ENCODE results near the gene ARPC1A. TPM values are rescaled to one million over a fixed set of nuclear protein-coding genes. Genes with fewer than 3 reads are reported as not detected.
"Not testable (repeated sequence)": the region's sequence is repeated elsewhere in the genome, so short reads cannot be mapped to it uniquely, and the experiment has no call there.

The ARPC1A gene
- total RNA-seq, 1 donor from 2014 or later, result 198 TPM

DNA sequence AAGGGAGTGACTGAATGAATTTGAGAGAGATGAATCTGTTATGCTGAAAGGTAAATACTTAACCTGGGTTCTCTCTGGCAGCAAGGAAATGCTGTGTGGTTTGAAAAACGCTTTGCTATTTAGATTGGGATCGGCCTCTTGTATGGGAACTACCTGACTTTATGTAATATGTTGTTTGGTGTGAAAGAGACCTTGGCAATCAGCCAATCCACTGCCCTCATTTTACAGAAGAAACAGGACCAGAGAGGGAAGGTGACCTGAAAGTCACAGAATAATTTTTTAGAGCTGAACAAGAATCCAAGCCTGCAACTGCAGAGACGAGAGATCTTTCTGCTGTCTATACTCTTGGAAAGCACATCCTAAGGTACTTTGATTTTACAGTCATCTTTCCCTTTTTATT lies 84.1 kb downstream of the ARPC1A start:
- H3K27me3 Mint-ChIP-seq (ENCODE audit: low read depth, unreplicated experiment), result no peaks in the 10 kb centered on the region
- H3K9me3 Mint-ChIP-seq (ENCODE audit: unreplicated experiment), result no peaks in the 10 kb centered on the region
- Histone ChIP-seq H3K4me2 (ENCODE audit: low read length) (peak overlapping the region; percentile 87), H3K9me3 (ENCODE audit: insufficient read depth, low read depth, low read length) (no peaks in the 10 kb centered on the region), H2AFZ (ENCODE audit: low read depth, low read length) (no peak overlapping the region), H4K20me1 (ENCODE audit: insufficient read depth, low read length) (peaks cover 66% of the 10 kb centered on the region), H3K36me3 (ENCODE audit: insufficient read depth, low read length) (peaks cover 29% of the 10 kb centered on the region), H3K27me3 (ENCODE audit: insufficient read depth, low read length) (no peaks in the 10 kb centered on the region), H3K79me2 (ENCODE audit: insufficient read depth, low read length) (peaks cover 82% of the 10 kb centered on the region), H3K4me3 (ENCODE audit: insufficient read depth, low read depth, low read length) (peak overlapping the region; percentile 98), H3K4me1 (ENCODE audit: insufficient read depth, low read length) (peaks cover 10% of the 10 kb centered on the region), H3K9ac (ENCODE audit: low read length) (peak overlapping the region; percentile 99), H3K27ac (ENCODE audit: low read depth, low read length) (peak overlapping the region; percentile 99)
- TF ChIP-seq, protein P1, sequence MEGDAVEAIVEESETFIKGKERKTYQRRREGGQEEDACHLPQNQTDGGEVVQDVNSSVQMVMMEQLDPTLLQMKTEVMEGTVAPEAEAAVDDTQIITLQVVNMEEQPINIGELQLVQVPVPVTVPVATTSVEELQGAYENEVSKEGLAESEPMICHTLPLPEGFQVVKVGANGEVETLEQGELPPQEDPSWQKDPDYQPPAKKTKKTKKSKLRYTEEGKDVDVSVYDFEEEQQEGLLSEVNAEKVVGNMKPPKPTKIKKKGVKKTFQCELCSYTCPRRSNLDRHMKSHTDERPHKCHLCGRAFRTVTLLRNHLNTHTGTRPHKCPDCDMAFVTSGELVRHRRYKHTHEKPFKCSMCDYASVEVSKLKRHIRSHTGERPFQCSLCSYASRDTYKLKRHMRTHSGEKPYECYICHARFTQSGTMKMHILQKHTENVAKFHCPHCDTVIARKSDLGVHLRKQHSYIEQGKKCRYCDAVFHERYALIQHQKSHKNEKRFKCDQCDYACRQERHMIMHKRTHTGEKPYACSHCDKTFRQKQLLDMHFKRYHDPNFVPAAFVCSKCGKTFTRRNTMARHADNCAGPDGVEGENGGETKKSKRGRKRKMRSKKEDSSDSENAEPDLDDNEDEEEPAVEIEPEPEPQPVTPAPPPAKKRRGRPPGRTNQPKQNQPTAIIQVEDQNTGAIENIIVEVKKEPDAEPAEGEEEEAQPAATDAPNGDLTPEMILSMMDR (IDR thresholded peaks at IDR 0.05; ENCODE audit: insufficient read depth, low read depth, low read length), result no peak
- no peak for TF ChIP-seq EZH2 (IDR thresholded peaks at IDR 0.05; ENCODE audit: insufficient read depth, low read length)
- H3K4me1 Mint-ChIP-seq (ENCODE audit: low read depth, unreplicated experiment), result peaks cover 14% of the 10 kb centered on the region
- peaks cover 6% of the 10 kb centered on the region for H3K36me3 Mint-ChIP-seq (ENCODE audit: low read depth, unreplicated experiment)
- peak overlapping the region; percentile 97 for H3K4me3 Mint-ChIP-seq (ENCODE audit: unreplicated experiment)
- no peak for DNase-seq (ENCODE audit: low read depth)
- peak overlapping the region; percentile 86 for H3K27ac Mint-ChIP-seq (ENCODE audit: unreplicated experiment)
- no peak for FAIRE-seq

DNA sequence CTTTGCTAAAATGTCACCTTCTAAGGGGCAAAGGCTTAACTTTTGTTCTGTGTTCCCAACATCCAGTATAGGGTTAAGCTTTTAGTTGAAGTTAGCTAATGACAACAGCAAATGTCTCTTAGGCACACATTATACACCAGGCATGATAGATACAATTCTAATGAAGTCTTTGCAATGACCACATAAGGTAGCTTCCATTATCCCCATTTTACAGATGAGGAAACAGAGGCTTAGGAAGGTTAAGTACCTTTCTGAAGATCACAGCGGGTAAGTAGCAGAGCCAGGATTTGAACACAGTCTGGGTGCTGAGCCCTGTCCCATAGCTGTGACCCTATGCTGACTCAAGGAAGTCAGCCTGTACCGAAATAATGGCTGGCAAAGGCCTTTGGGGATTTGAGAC lies 84.9 kb downstream of the ARPC1A start:
- TF ChIP-seq EZH2 (IDR thresholded peaks at IDR 0.05; ENCODE audit: insufficient read depth, low read length), result no peak
- TF ChIP-seq, protein P1 (IDR thresholded peaks at IDR 0.05; ENCODE audit: insufficient read depth, low read depth, low read length), result no peak
- FAIRE-seq (no peak), DNase-seq (ENCODE audit: low read depth) (no peak)
- H3K4me1 Mint-ChIP-seq (ENCODE audit: low read depth, unreplicated experiment), result peaks cover 18% of the 10 kb centered on the region
- Histone ChIP-seq H3K36me3 (ENCODE audit: insufficient read depth, low read length) (peaks cover 29% of the 10 kb centered on the region), H3K9ac (ENCODE audit: low read length) (no peak overlapping the region), H3K4me3 (ENCODE audit: insufficient read depth, low read depth, low read length) (no peak overlapping the region), H2AFZ (ENCODE audit: low read depth, low read length) (no peak overlapping the region), H4K20me1 (ENCODE audit: insufficient read depth, low read length) (peaks cover 63% of the 10 kb centered on the region), H3K4me2 (ENCODE audit: low read length) (peak overlapping the region; percentile 87), H3K27ac (ENCODE audit: low read depth, low read length) (no peak overlapping the region), H3K79me2 (ENCODE audit: insufficient read depth, low read length) (peaks cover 74% of the 10 kb centered on the region), H3K9me3 (ENCODE audit: insufficient read depth, low read depth, low read length) (no peaks in the 10 kb centered on the region), H3K27me3 (ENCODE audit: insufficient read depth, low read length) (no peaks in the 10 kb centered on the region), H3K4me1 (ENCODE audit: insufficient read depth, low read length) (peaks cover 7% of the 10 kb centered on the region)
- H3K9me3 Mint-ChIP-seq (ENCODE audit: unreplicated experiment), result no peaks in the 10 kb centered on the region
- H3K36me3 Mint-ChIP-seq (ENCODE audit: low read depth, unreplicated experiment), result peaks cover 10% of the 10 kb centered on the region
- no peaks in the 10 kb centered on the region for H3K27me3 Mint-ChIP-seq (ENCODE audit: low read depth, unreplicated experiment)
- H3K4me3 Mint-ChIP-seq (ENCODE audit: unreplicated experiment), result peak overlapping the region; percentile 97
- H3K27ac Mint-ChIP-seq (ENCODE audit: unreplicated experiment), result peak overlapping the region; percentile 80

DNA sequence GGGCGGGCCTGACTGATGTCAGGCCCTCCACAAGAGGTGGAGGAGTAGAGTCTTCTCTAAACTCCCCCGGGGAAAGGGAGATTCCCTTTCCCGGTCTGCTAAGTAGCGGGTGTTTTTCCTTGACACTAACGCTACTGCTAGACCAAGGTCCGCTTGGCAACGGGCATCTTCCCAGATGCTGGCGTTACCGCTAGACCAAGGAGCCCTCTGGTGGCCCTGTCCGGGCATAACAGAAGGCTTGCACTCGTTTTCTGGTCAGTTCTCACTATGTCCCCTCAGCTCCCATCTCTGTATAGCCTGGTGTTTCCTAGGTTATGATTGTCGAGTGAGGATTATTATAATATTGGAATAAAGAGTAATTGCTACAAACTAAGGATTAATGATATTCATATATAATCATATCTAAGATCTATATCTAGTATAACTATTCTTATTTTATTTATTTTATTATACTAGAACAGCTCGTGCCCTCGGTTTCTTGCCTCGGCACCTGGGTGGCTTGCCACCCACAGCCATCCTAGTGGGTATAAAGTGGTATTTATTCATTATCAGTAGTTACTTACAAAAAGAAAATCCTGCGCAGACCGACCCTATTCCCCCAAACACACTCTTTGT lies 89.9 kb downstream of the ARPC1A start:
- peak; percentile 36 for DNase-seq (ENCODE audit: low read depth)
- not testable (repeated sequence) for H3K4me2 ChIP-seq (ENCODE audit: low read length); H2AFZ ChIP-seq (ENCODE audit: low read depth, low read length); H3K4me1 Mint-ChIP-seq (ENCODE audit: low read depth, unreplicated experiment); H3K9ac ChIP-seq (ENCODE audit: low read length); H3K4me3 ChIP-seq (ENCODE audit: insufficient read depth, low read depth, low read length); H3K27me3 ChIP-seq (ENCODE audit: insufficient read depth, low read length); H3K4me1 ChIP-seq (ENCODE audit: insufficient read depth, low read length); H3K9me3 ChIP-seq (ENCODE audit: insufficient read depth, low read depth, low read length); H3K27me3 Mint-ChIP-seq (ENCODE audit: low read depth, unreplicated experiment); H3K27ac ChIP-seq (ENCODE audit: low read depth, low read length); H3K27ac Mint-ChIP-seq (ENCODE audit: unreplicated experiment); H3K4me3 Mint-ChIP-seq (ENCODE audit: unreplicated experiment); H3K9me3 Mint-ChIP-seq (ENCODE audit: unreplicated experiment); FAIRE-seq
- peaks cover 15% of the 10 kb centered on the region for H3K36me3 Mint-ChIP-seq (ENCODE audit: low read depth, unreplicated experiment)
- H3K79me2 ChIP-seq (ENCODE audit: insufficient read depth, low read length), result peaks cover 47% of the 10 kb centered on the region
- TF ChIP-seq, protein P1 (IDR thresholded peaks at IDR 0.05; ENCODE audit: insufficient read depth, low read depth, low read length), result peak; percentile 54
- peaks cover 56% of the 10 kb centered on the region for H3K36me3 ChIP-seq (ENCODE audit: insufficient read depth, low read length)
- H4K20me1 ChIP-seq (ENCODE audit: insufficient read depth, low read length), result peaks cover 59% of the 10 kb centered on the region
